Measurements from ENCODE around the gene OCA2.

- TF ChIP-seq ESRRA (CRISPR knock-in tag; IDR thresholded peaks at IDR 0.05; ENCODE audit: low read depth) (no peak), ZNF263 (CRISPR knock-in tag; IDR thresholded peaks at IDR 0.05) (no peak), SIN3A (IDR thresholded peaks at IDR 0.05; ENCODE audit: borderline replicate concordance, low read depth, low read length) (no peak), RFX5 (IDR thresholded peaks at IDR 0.05; ENCODE audit: low read depth, low read length) (no peak), ZBTB34 (CRISPR knock-in tag; IDR thresholded peaks at IDR 0.05) (no peak), ZBED4 (CRISPR knock-in tag; IDR thresholded peaks at IDR 0.05; ENCODE audit: borderline replicate concordance) (no peak), MAFK (conservative IDR thresholded peaks at IDR 0.05 in 1 of 2, IDR thresholded peaks at IDR 0.05 in 1 of 2; ENCODE audit: low read length in 2 of 2) (no peak), ZFX (CRISPR knock-in tag; IDR thresholded peaks at IDR 0.05; ENCODE audit: low read depth) (no peak), CBX5 (CRISPR knock-in tag; IDR thresholded peaks at IDR 0.05; ENCODE audit: borderline replicate concordance) (no peak), USF2 (IDR thresholded peaks at IDR 0.05; ENCODE audit: low read depth, low read length) (no peak), USF2 (CRISPR knock-in tag; IDR thresholded peaks at IDR 0.05; ENCODE audit: borderline replicate concordance) (no peak), RAD21 (CRISPR knock-in tag; IDR thresholded peaks at IDR 0.05) (no peak), GTF2F1 (IDR thresholded peaks at IDR 0.05; ENCODE audit: low read length) (no peak), ZNF382 (CRISPR knock-in tag; IDR thresholded peaks at IDR 0.05; ENCODE audit: borderline replicate concordance) (no peak)
Measured at GRCh38 chr15:28060005-28060404, 39.1 kb downstream of the OCA2 start.

Data from HepG2 (cell line).